ENCODE measurements around the gene EXPH5.
A peak's percentile ranks its signal among the peaks of the same experiment; 100 is the strongest.
"Not testable (repeated sequence)": the region's sequence is repeated elsewhere in the genome, so short reads cannot be mapped to it uniquely, and the experiment has no call there.

EXPH5 gene

GRCh38 chr11:108620958-108621772 lies 27.6 kb upstream of the EXPH5 start:
- FAIRE-seq = no peak

GRCh38 chr11:108618529-108618928 lies 25.0 kb upstream of the EXPH5 start:
- TF ChIP-seq POLR2A (IDR thresholded peaks at IDR 0.05; ENCODE audit: low read depth, low read length) = no peak
- no peak for DNase-seq (ENCODE audit: insufficient read length, low spot score)
- FAIRE-seq = no peak

More at GRCh38 chr11:108620958-108621772, 27.6 kb upstream of the EXPH5 start:
- no peak for TF ChIP-seq POLR2A (IDR thresholded peaks at IDR 0.05; ENCODE audit: low read depth, low read length)
- DNase-seq (ENCODE audit: insufficient read length, low spot score) = no peak

GRCh38 chr11:108617055-108617454 lies 23.5 kb upstream of the EXPH5 start:
- FAIRE-seq (no peak), DNase-seq (ENCODE audit: insufficient read length, low spot score) (no peak)
- no peak for TF ChIP-seq POLR2A (IDR thresholded peaks at IDR 0.05; ENCODE audit: low read depth, low read length)

- FAIRE-seq = peak; percentile 92
- DNase-seq (ENCODE audit: insufficient read length, low spot score) = peak; percentile 50
- TF ChIP-seq POLR2A (IDR thresholded peaks at IDR 0.05; ENCODE audit: low read depth, low read length) = no peak
These were observed 23.0 kb upstream of the EXPH5 start for GRCh38 chr11:108616549-108616948.

- no peak for TF ChIP-seq POLR2A (IDR thresholded peaks at IDR 0.05; ENCODE audit: low read depth, low read length)
- DNase-seq (ENCODE audit: insufficient read length, low spot score) (no peak), FAIRE-seq (no peak)
These were observed 20.5 kb upstream of the EXPH5 start for GRCh38 chr11:108614086-108614485.

GRCh38 chr11:108609682-108610081 lies 16.1 kb upstream of the EXPH5 start:
- DNase-seq (ENCODE audit: insufficient read length, low spot score) = no peak
- peak; percentile 82 for FAIRE-seq

GRCh38 chr11:108608548-108608947 lies 15.0 kb upstream of the EXPH5 start:
- FAIRE-seq (no peak), DNase-seq (ENCODE audit: insufficient read length, low spot score) (no peak)
- TF ChIP-seq POLR2A (IDR thresholded peaks at IDR 0.05; ENCODE audit: low read depth, low read length) = no peak

More at GRCh38 chr11:108609682-108610081, 16.1 kb upstream of the EXPH5 start:
- TF ChIP-seq POLR2A (IDR thresholded peaks at IDR 0.05; ENCODE audit: low read depth, low read length) = no peak

GRCh38 chr11:108606495-108607160 lies 13.1 kb upstream of the EXPH5 start:
- no peak for DNase-seq (ENCODE audit: insufficient read length, low spot score)
- FAIRE-seq = no peak
- TF ChIP-seq POLR2A (IDR thresholded peaks at IDR 0.05; ENCODE audit: low read depth, low read length) = no peak

- TF ChIP-seq POLR2A (IDR thresholded peaks at IDR 0.05; ENCODE audit: low read depth, low read length) = no peak
- DNase-seq (ENCODE audit: insufficient read length, low spot score) (no peak), FAIRE-seq (no peak)
These were observed 12.5 kb upstream of the EXPH5 start for GRCh38 chr11:108606070-108606469.

GRCh38 chr11:108602818-108603217 lies 9.2 kb upstream of the EXPH5 start:
- DNase-seq (ENCODE audit: insufficient read length, low spot score); FAIRE-seq: not testable (repeated sequence)

- DNase-seq (ENCODE audit: insufficient read length, low spot score) (no peak), FAIRE-seq (no peak)
- TF ChIP-seq POLR2A (IDR thresholded peaks at IDR 0.05; ENCODE audit: low read depth, low read length) = no peak
These were observed 7.6 kb upstream of the EXPH5 start for GRCh38 chr11:108601150-108601549.

- FAIRE-seq (no peak), DNase-seq (ENCODE audit: insufficient read length, low spot score) (no peak)
- TF ChIP-seq POLR2A (IDR thresholded peaks at IDR 0.05; ENCODE audit: low read depth, low read length) = no peak
These were observed 6.4 kb upstream of the EXPH5 start for GRCh38 chr11:108599978-108600377.

GRCh38 chr11:108597736-108598355 lies 4.3 kb upstream of the EXPH5 start:
- no peak for FAIRE-seq
- DNase-seq (ENCODE audit: insufficient read length, low spot score) = no peak
- TF ChIP-seq POLR2A (IDR thresholded peaks at IDR 0.05; ENCODE audit: low read depth, low read length) = no peak

GRCh38 chr11:108596701-108597100 lies 3.1 kb upstream of the EXPH5 start:
- FAIRE-seq (no peak), DNase-seq (ENCODE audit: insufficient read length, low spot score) (no peak)
- TF ChIP-seq POLR2A (IDR thresholded peaks at IDR 0.05; ENCODE audit: low read depth, low read length) = no peak

All from H54 (cell line).